HepG2 (cell line): ENCODE measurements around the gene ANKHD1. TPM values are rescaled to one million over a fixed set of nuclear protein-coding genes. Genes with fewer than 3 reads are reported as not detected.

Experiments
- DMTF1 ChIP-seq: sonication (generic); formaldehyde crosslinking; IDR thresholded peaks from 2 replicates; pipeline ENCODE4 v1.4.0; 2020; ENCODE audit warnings: mild to moderate bottlenecking, missing genetic modification reagents
- GABPB1 ChIP-seq: IDR thresholded peaks from 2 replicates; pipeline ENCODE4 v1.6.1; 2016; ENCODE audit warnings: mild to moderate bottlenecking, missing genetic modification reagents, moderate library complexity, missing compliant biosample characterization
- KMT2B ChIP-seq: IDR thresholded peaks from 2 replicates; pipeline ENCODE4 v1.6.1; 2016; ENCODE audit warnings: missing genetic modification reagents, missing compliant biosample characterization
- PCBP1 ChIP-seq: fragments of 200-400 bp; formaldehyde crosslinking; IDR thresholded peaks from 2 replicates; pipeline ENCODE4 v1.6.1; 2017; ENCODE audit warnings: mild to moderate bottlenecking, low read depth, low read length, borderline replicate concordance
- USF2 ChIP-seq, 2 experiments: sonication (generic) in 1 of 2; formaldehyde crosslinking in 1 of 2; IDR thresholded peaks; 2 replicates each; pipeline versions ENCODE4 v1.5.1 to v1.6.1; 2011 to 2020; ENCODE audit warnings: borderline replicate concordance in 1 of 2, low read depth in 1 of 2, low read length in 1 of 2, mild to moderate bottlenecking in 1 of 2, missing genetic modification reagents in 1 of 2, moderate library complexity in 1 of 2
- ZBTB44 ChIP-seq: sonication (generic); formaldehyde crosslinking; IDR thresholded peaks from 2 replicates; pipeline ENCODE4 v1.4.0; 2020; ENCODE audit warnings: missing genetic modification reagents
- ZNF124 ChIP-seq: sonication (generic); formaldehyde crosslinking; IDR thresholded peaks from 2 replicates; pipeline ENCODE4 v1.4.0; 2020; ENCODE audit warnings: missing genetic modification reagents
- ZNF138 ChIP-seq: sonication (generic); formaldehyde crosslinking; IDR thresholded peaks from 2 replicates; pipeline ENCODE4 v1.5.0; 2020; ENCODE audit warnings: mild to moderate bottlenecking, low read depth, missing genetic modification reagents
- ZNF318 ChIP-seq: sonication (generic); formaldehyde crosslinking; IDR thresholded peaks from 2 replicates; pipeline ENCODE4 v1.4.0; 2020; ENCODE audit warnings: mild to moderate bottlenecking, missing genetic modification reagents
- ZNF746 ChIP-seq: sonication (generic); formaldehyde crosslinking; IDR thresholded peaks from 2 replicates; pipeline ENCODE4 v1.8.0; 2022; ENCODE audit warnings: mild to moderate bottlenecking, missing genetic modification reagents
- polyA plus RNA-seq, 8 experiments: library from polyadenylated mRNA; depleted of rRNA in 3 of 8; stranded (reverse) in 7 of 8; unstranded in 1 of 8; fragments of >200 nt; fragmentation: Illumina TruSeq in 4 of 8; extraction: Trizol in 4 of 8; gene quantifications; 2 replicates each; pipeline versions ENCODE4 v1.2.1 to v1.2.3, GENCODE V29; 2011 to 2016; ENCODE audit warnings: low read depth in 4 of 8, missing spikeins in 1 of 8, mixed read lengths in 1 of 8; ENCODE audit not compliant: insufficient read depth in 1 of 8
- total RNA-seq, 5 experiments: library from RNA; depleted of rRNA; stranded (reverse); fragments of >200 nt; fragmentation: Illumina TruSeq; extraction: Trizol; gene quantifications; 2 replicates each; pipeline ENCODE4 v1.2.3, GENCODE V29; 2016; ENCODE audit warnings: low read depth in 1 of 5

ANKHD1 gene
- total and polyA plus RNA-seq, 2 of the 13 experiments (the other 11 are each of a cell fraction or from before 2014, with no cell fraction given), result 69.9 to 82.0 TPM

- TF ChIP-seq USF2 (IDR thresholded peaks at IDR 0.05; ENCODE audit: low read depth, low read length), result peak; percentile 66; the same call in 1 of the 2 replicates
- TF ChIP-seq USF2 (CRISPR knock-in tag; IDR thresholded peaks at IDR 0.05; ENCODE audit: borderline replicate concordance), result peak; percentile 81; the same call in 1 of the 2 replicates
- TF ChIP-seq ZNF746 (CRISPR knock-in tag), result peak; percentile 28; the same call in 1 of the 2 replicates
- peak; percentile 10; the same call in 1 of the 2 replicates for TF ChIP-seq ZNF124 (CRISPR knock-in tag)
- TF ChIP-seq ZNF318 (CRISPR knock-in tag), result peak; percentile 3; the same call in 1 of the 2 replicates
- TF ChIP-seq ZNF138 (CRISPR knock-in tag), result 0 out of 2 replicates have a peak, but pooled peaks have one; percentile 21
- 0 out of 2 replicates have a peak, but pooled peaks have one; percentile 48 for TF ChIP-seq ZBTB44 (CRISPR knock-in tag)
- peak; percentile 61; the same call in 1 of the 2 replicates for TF ChIP-seq KMT2B (CRISPR knock-in tag)
- TF ChIP-seq DMTF1 (CRISPR knock-in tag), result no peak
- peak; percentile 89; the same call in 1 of the 2 replicates for TF ChIP-seq PCBP1
- peak; percentile 97 for TF ChIP-seq GABPB1 (CRISPR knock-in tag)
These were observed at the start of gene ANKHD1 (continued) for GRCh38 chr5:140401362-140402257.
